CD14-positive monocyte (primary cell): ENCODE results near the gene ACOT2. TPM values are rescaled to one million over a fixed set of nuclear protein-coding genes. Genes with fewer than 3 reads are reported as not detected.
"Not testable (repeated sequence)": the region's sequence is repeated elsewhere in the genome, so short reads cannot be mapped to it uniquely, and the experiment has no call there.

Source experiments
- DNase-seq, 3 donors: peaks; one replicate each; pipeline ENCODE4 v3.0.0-alpha.2; 2011 to 2022
- H2AFZ ChIP-seq: 2 replicates; pipeline ENCODE4 v1.6.0; 2012; ENCODE audit warnings: mild to moderate bottlenecking, low read depth, low read length, inconsistent platforms; ENCODE audit not compliant: insufficient read depth, poor library complexity, severe bottlenecking
- H3K27ac ChIP-seq, 2 donors: 1 replicate in 1 of 2; 2 replicates in 1 of 2; pipeline ENCODE4 v1.5.1; 2012 to 2013; ENCODE audit warnings: low read length in 2 of 2, control low read depth in 1 of 2, inconsistent platforms in 1 of 2, low read depth in 1 of 2, mild to moderate bottlenecking in 1 of 2
- H3K27me3 ChIP-seq, 2 donors: one replicate each; pipeline versions ENCODE4 v1.6.0 to v1.6.1; 2011 to 2013; ENCODE audit warnings: low read length in 2 of 2; ENCODE audit not compliant: control insufficient read depth in 2 of 2, insufficient read depth in 2 of 2
- H3K36me3 ChIP-seq, 2 donors: replicated peaks in 1 of 2; 1 replicate in 1 of 2; 2 replicates in 1 of 2; pipeline versions ENCODE4 v1.5.1 to v1.6.1; 2012 to 2013; ENCODE audit warnings: low read length in 2 of 2, control low read depth in 1 of 2, inconsistent platforms in 1 of 2, mild to moderate bottlenecking in 1 of 2; ENCODE audit not compliant: insufficient read depth in 2 of 2, control insufficient read depth in 1 of 2
- H3K4me1 ChIP-seq, 2 donors: 1 replicate in 1 of 2; 2 replicates in 1 of 2; pipeline versions ENCODE4 v1.5.1 to v1.6.1; 2012 to 2013; ENCODE audit warnings: low read length in 2 of 2, control low read depth in 1 of 2, inconsistent platforms in 1 of 2, mild to moderate bottlenecking in 1 of 2, moderate library complexity in 1 of 2; ENCODE audit not compliant: insufficient read depth in 2 of 2, control insufficient read depth in 1 of 2
- H3K4me2 ChIP-seq: replicated peaks from 2 replicates; pipeline ENCODE3; 2012; ENCODE audit warnings: low read length, moderate library complexity, mild to moderate bottlenecking; ENCODE audit not compliant: poor library complexity, severe bottlenecking; ENCODE audit errors: extremely low read depth
- H3K4me3 ChIP-seq, 3 experiments: fragments of 200-600 bp in 1 of 3; sonication (generic) in 1 of 3; replicated peaks in 1 of 3; 1 replicate in 2 of 3; 2 replicates in 1 of 3; pipeline ENCODE4 v1.5.1; 2011 to 2013; ENCODE audit warnings: low read length in 3 of 3, mild to moderate bottlenecking in 3 of 3, control low read depth in 2 of 3, low read depth in 2 of 3, inconsistent platforms in 1 of 3, moderate library complexity in 1 of 3
- H3K79me2 ChIP-seq: 2 replicates; pipeline ENCODE4 v1.6.0; 2012; ENCODE audit warnings: mild to moderate bottlenecking, control low read depth, inconsistent platforms, low read length, moderate library complexity; ENCODE audit not compliant: insufficient read depth
- H3K9ac ChIP-seq: 2 replicates; pipeline ENCODE4 v1.6.0; 2017; ENCODE audit warnings: low read length, mild to moderate bottlenecking; ENCODE audit not compliant: insufficient read depth, poor library complexity, severe bottlenecking
- H3K9me3 ChIP-seq, 2 donors: replicated peaks in 1 of 2; 1 replicate in 1 of 2; 2 replicates in 1 of 2; pipeline versions ENCODE4 v1.5.1 to v1.6.1; 2012 to 2013; ENCODE audit warnings: low read length in 2 of 2, control low read depth in 1 of 2; ENCODE audit not compliant: control insufficient read depth in 1 of 2, insufficient read depth in 1 of 2
- H4K20me1 ChIP-seq: 2 replicates; pipeline ENCODE4 v1.6.0; 2012; ENCODE audit warnings: mild to moderate bottlenecking, low read length, control low read depth, moderate library complexity; ENCODE audit not compliant: insufficient read depth
- H3K27ac Mint-ChIP-seq, 7 donors: one replicate each; pipeline ENCODE4 v1.8.0; 2020; ENCODE audit warnings: mild to moderate bottlenecking in 7 of 7, mixed read lengths in 7 of 7, moderate library complexity in 6 of 7, inconsistent platforms in 2 of 7
- H3K27me3 Mint-ChIP-seq, 3 donors: one replicate each; pipeline ENCODE4 v1.8.0; 2021 to 2022; ENCODE audit warnings: low read depth in 3 of 3, mild to moderate bottlenecking in 3 of 3, mixed read lengths in 3 of 3, moderate library complexity in 3 of 3, inconsistent platforms in 1 of 3
- H3K36me3 Mint-ChIP-seq, 2 donors: one replicate each; pipeline ENCODE4 v1.8.0; 2020; ENCODE audit warnings: mixed read lengths in 2 of 2, inconsistent platforms in 1 of 2, mild to moderate bottlenecking in 1 of 2
- H3K4me1 Mint-ChIP-seq: one replicate; pipeline ENCODE4 v1.8.0; 2020; ENCODE audit warnings: mild to moderate bottlenecking, mixed read lengths
- H3K4me3 Mint-ChIP-seq, 2 donors: one replicate each; pipeline ENCODE4 v1.8.0; 2020; ENCODE audit warnings: mild to moderate bottlenecking in 2 of 2, mixed read lengths in 2 of 2, moderate library complexity in 1 of 2
- H3K9me3 Mint-ChIP-seq, 7 donors: one replicate each; pipeline ENCODE4 v1.8.0; 2020 to 2022; ENCODE audit warnings: mixed read lengths in 7 of 7, mild to moderate bottlenecking in 6 of 7, moderate library complexity in 6 of 7, inconsistent platforms in 2 of 7
- WGBS: methylation state at CpG from one replicate; pipeline ENCODE4 v1.1.5; 2013; ENCODE audit warnings: missing lambda C conversion rate; ENCODE audit not compliant: insufficient coverage; 5-methylcytosine and 5-hydroxymethylcytosine counted together
- intact Hi-C, 2 donors: fragments of 100-400 bp; cut with micrococcal nuclease; formaldehyde crosslinking; loops; one replicate each; pipeline versions ENCODE4 v1.15.0 to v1.15.1; 2023
- polyA plus RNA-seq, 3 donors: library from polyadenylated mRNA; depleted of rRNA in 1 of 3; unstranded in 2 of 3; stranded (reverse) in 1 of 3; fragments of 300-500 nt in 2 of 3; fragments of >200 nt in 1 of 3; fragmentation: Illumina TruSeq in 2 of 3; gene quantifications; 1 replicate in 2 of 3; 2 replicates in 1 of 3; pipeline ENCODE4 v1.2.3, GENCODE V29; 2012 to 2021

Gene ACOT2
- polyA plus RNA-seq, 3 donors = 2.6 to 6.0 (median 5.2) TPM

- H3K27me3 ChIP-seq, H3K27ac Mint-ChIP-seq, H2AFZ ChIP-seq, H3K4me3 ChIP-seq, H3K36me3 Mint-ChIP-seq, H3K27ac ChIP-seq, intact Hi-C loops, H4K20me1 ChIP-seq, DNase-seq, H3K4me1 ChIP-seq, H3K27me3 Mint-ChIP-seq, H3K4me3 Mint-ChIP-seq, H3K36me3 ChIP-seq, H3K4me2 ChIP-seq, H3K4me1 Mint-ChIP-seq, H3K9ac ChIP-seq, H3K79me2 ChIP-seq: not testable (repeated sequence)
- 100% methylated on average over 1 of the region's 6 CpGs for WGBS
- peaks cover 9 to 17% of the 10 kb centered on the region in 2 donors for H3K9me3 ChIP-seq
- peaks cover 12 to 27% (median 21%) of the 10 kb centered on the region in 7 donors for H3K9me3 Mint-ChIP-seq
These were observed 6.3 kb upstream of the ACOT2 start for GRCh38 chr14:73562696-73563095.

GRCh38 chr14:73566431-73566830 lies 2.6 kb upstream of the ACOT2 start:
- H3K9ac ChIP-seq, H3K27ac Mint-ChIP-seq, H3K4me3 ChIP-seq, H3K27ac ChIP-seq, H3K27me3 ChIP-seq, H4K20me1 ChIP-seq, H3K27me3 Mint-ChIP-seq, intact Hi-C loops, H3K4me2 ChIP-seq, H2AFZ ChIP-seq, H3K79me2 ChIP-seq, H3K36me3 Mint-ChIP-seq, DNase-seq, H3K4me3 Mint-ChIP-seq, H3K36me3 ChIP-seq: not testable (repeated sequence)
- Histone ChIP-seq H3K9me3 (peaks cover 9 to 17% of the 10 kb centered on the region in 2 donors), H3K4me1 (peaks cover 11 to 25% of the 10 kb centered on the region in 2 donors)
- WGBS = 93% methylated on average over 16 of the region's 18 CpGs
- Mint-ChIP-seq H3K4me1 (peaks cover 22% of the 10 kb centered on the region), H3K9me3 (peaks cover 12 to 22% (median 21%) of the 10 kb centered on the region in 7 donors)

- H3K4me2 ChIP-seq, H3K79me2 ChIP-seq, H3K27me3 Mint-ChIP-seq, H3K27ac Mint-ChIP-seq, intact Hi-C loops, DNase-seq, H3K27ac ChIP-seq, H3K9ac ChIP-seq, H3K27me3 ChIP-seq, H3K4me3 Mint-ChIP-seq, H4K20me1 ChIP-seq, H3K36me3 ChIP-seq, H2AFZ ChIP-seq, H3K36me3 Mint-ChIP-seq, H3K4me3 ChIP-seq: not testable (repeated sequence)
- Histone ChIP-seq H3K4me1 (peaks cover 11 to 25% of the 10 kb centered on the region in 2 donors), H3K9me3 (peaks cover 5 to 12% of the 10 kb centered on the region in 2 donors)
- Mint-ChIP-seq H3K9me3 (peaks cover 9 to 18% (median 16%) of the 10 kb centered on the region in 7 donors), H3K4me1 (peaks cover 22% of the 10 kb centered on the region)
- WGBS = no CpG with 5 or more reads among the region's 6 CpGs
These were observed 2.1 kb upstream of the ACOT2 start for GRCh38 chr14:73566935-73567334.
